HG02678 (cell line): ENCODE results near the gene DAPP1.
A peak's percentile ranks its signal among the peaks of the same experiment; 100 is the strongest.

Experiments
- ATAC-seq: cut with Tn5 transposase; IDR thresholded peaks from one replicate; pipeline ENCODE4 v1.9.1; 2021; ENCODE audit warnings: mild to moderate bottlenecking, moderate library complexity; ENCODE audit not compliant: unreplicated experiment

Gene DAPP1

GRCh38 chr4:99852199-99852749, 35.6 kb downstream of the DAPP1 start:
- no peak for ATAC-seq

- ATAC-seq, result no peak
Observed at GRCh38 chr4:99853190-99853589, 36.6 kb downstream of the DAPP1 start.

GRCh38 chr4:99853999-99854398, 37.4 kb downstream of the DAPP1 start:
- no peak for ATAC-seq

- peak; percentile 43 for ATAC-seq
Observed at GRCh38 chr4:99855678-99856077, 39.1 kb downstream of the DAPP1 start.

- ATAC-seq, result no peak
Observed at GRCh38 chr4:99856166-99856565, 39.5 kb downstream of the DAPP1 start.

- no peak for ATAC-seq
Observed at GRCh38 chr4:99857307-99857706, 40.7 kb downstream of the DAPP1 start.

- peak; percentile 42 for ATAC-seq
Observed at GRCh38 chr4:99859618-99860017, 43.0 kb downstream of the DAPP1 start.

- ATAC-seq, result no peak
Observed at GRCh38 chr4:99860521-99860920, 43.9 kb downstream of the DAPP1 start.

GRCh38 chr4:99861120-99861905, 44.7 kb downstream of the DAPP1 start:
- ATAC-seq, result peak; percentile 51

GRCh38 chr4:99863804-99864203, 47.2 kb downstream of the DAPP1 start:
- ATAC-seq, result no peak

GRCh38 chr4:99868126-99868596, 51.5 kb downstream of the DAPP1 start:
- no peak for ATAC-seq

GRCh38 chr4:99872570-99872969, 55.9 kb downstream of the DAPP1 start:
- ATAC-seq, result no peak

GRCh38 chr4:99875071-99875470, 58.4 kb downstream of the DAPP1 start:
- no peak for ATAC-seq

- no peak for ATAC-seq
Observed at GRCh38 chr4:99876946-99877345, 60.3 kb downstream of the DAPP1 start.

GRCh38 chr4:99878604-99879003, 62.0 kb downstream of the DAPP1 start:
- ATAC-seq, result no peak

- ATAC-seq, result no peak
Observed at GRCh38 chr4:99879458-99879857, 62.8 kb downstream of the DAPP1 start.

- no peak for ATAC-seq
Observed at GRCh38 chr4:99885063-99885664, 68.5 kb downstream of the DAPP1 start.

GRCh38 chr4:99885687-99886086, 69.1 kb downstream of the DAPP1 start:
- ATAC-seq, result no peak

GRCh38 chr4:99886146-99886545, 69.5 kb downstream of the DAPP1 start:
- ATAC-seq, result no peak

- ATAC-seq, result no peak
Observed at GRCh38 chr4:99887837-99888236, 71.2 kb downstream of the DAPP1 start.

GRCh38 chr4:99891351-99891750, 74.7 kb downstream of the DAPP1 start:
- no peak for ATAC-seq

- ATAC-seq, result no peak
Observed at GRCh38 chr4:99893029-99893428, 76.4 kb downstream of the DAPP1 start.
